Measurements from ENCODE around the gene DDX28.
"Not testable (repeated sequence)": the region's sequence is repeated elsewhere in the genome, so short reads cannot be mapped to it uniquely, and the experiment has no call there.

Gene DDX28

GRCh38 chr16:67998231-67998778, 24.7 kb downstream of the DDX28 start:
- FAIRE-seq = not testable (repeated sequence)

DNA sequence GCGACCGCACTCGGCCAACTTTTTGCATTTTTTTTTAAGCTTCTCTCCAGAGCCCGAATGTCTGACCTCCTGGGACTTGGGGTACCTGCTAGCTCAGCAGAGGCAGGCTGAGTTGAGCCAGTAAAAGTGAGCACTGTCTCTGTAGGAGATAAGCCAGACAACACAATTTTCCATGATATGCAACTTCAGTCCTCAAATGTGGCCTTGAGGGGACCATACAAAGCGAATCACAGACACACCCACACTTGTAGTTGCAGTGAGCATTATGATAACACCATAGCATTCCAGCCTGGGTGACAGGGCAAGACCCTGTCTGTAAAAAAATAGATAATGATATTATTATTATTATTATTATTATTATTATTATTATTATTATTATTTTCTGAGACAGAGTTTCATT, 26.4 kb downstream of the DDX28 start:
- no peak for FAIRE-seq
- DNase-seq (ENCODE audit: insufficient read length, low spot score) = no peak

More at GRCh38 chr16:67998231-67998778, 24.7 kb downstream of the DDX28 start:
- DNase-seq (ENCODE audit: insufficient read length, low spot score) = not testable (repeated sequence)

DNA sequence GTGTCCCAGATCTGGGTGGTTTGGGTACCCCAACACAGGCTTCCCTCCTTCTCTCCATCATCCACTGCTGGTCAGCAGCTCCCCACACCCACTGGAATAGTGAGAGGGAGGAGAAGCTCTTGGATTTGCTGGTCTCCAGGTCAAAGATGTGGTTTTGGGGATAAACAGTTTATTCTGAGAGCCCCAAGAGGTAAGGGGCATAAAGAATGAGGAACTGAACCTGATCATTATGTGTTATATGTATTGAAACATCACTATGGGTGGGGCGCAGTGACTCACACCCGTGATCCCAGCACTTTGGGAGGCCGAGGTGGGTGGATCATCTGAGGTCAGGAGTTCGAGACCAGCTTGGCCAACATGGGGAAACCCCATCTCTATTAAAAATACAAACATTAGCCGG, 27.6 kb downstream of the DDX28 start:
- FAIRE-seq (no peak), DNase-seq (ENCODE audit: insufficient read length, low spot score) (no peak)

GRCh38 chr16:67994040-67994408, 29.0 kb downstream of the DDX28 start:
- DNase-seq (ENCODE audit: insufficient read length, low spot score) = not testable (repeated sequence)

DNA sequence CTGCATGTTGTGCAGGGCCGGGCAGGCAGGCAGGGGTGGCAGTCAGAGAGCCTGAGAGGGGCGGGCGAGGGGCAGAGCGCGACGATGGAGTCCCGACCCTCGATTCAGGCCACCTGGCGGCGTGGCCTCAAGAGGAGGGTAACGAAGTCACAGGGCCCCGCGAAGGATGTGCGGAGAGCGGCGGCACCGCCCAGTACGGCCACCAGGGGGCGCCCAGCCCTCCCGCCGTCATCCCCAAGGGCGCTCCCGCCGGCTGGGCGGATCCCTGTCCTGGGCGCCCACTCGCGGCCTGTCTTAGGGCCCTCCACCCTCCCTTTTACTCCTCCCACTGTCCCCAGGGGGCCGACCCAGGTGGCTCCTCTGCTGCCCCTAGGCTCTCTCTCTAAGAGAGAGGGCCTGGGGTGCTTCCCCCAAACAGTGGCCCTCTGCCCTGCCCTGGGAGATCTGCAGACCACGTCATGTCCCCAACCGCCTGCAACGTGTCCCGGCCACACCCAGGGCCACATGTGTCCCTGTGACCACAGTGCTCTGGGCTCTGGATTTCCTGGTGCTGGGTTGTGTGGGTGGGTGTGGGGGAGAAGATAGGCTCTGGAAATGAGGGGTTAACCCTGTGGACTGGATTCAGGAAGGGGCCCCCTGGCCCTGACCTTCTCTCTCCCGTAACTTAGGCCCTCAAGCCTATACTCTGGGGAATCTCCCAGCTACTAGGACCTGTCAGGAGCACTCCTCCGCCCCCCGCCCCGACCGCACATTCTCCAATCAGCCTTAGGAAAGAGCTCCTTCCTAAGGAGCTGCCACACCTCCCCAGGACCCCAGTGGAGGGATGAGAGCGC, 29.6 kb downstream of the DDX28 start:
- FAIRE-seq (peak; percentile 28), DNase-seq (ENCODE audit: insufficient read length, low spot score) (peak; percentile 88)

More at GRCh38 chr16:67994040-67994408, 29.0 kb downstream of the DDX28 start:
- not testable (repeated sequence) for FAIRE-seq

GRCh38 chr16:67992661-67993206, 30.3 kb downstream of the DDX28 start:
- no peak for DNase-seq (ENCODE audit: insufficient read length, low spot score)
- no peak for FAIRE-seq

- DNase-seq (ENCODE audit: insufficient read length, low spot score) (no peak), FAIRE-seq (no peak)
These were observed 33.0 kb downstream of the DDX28 start for GRCh38 chr16:67990018-67990386.

GRCh38 chr16:67989322-67990017, 33.6 kb downstream of the DDX28 start:
- DNase-seq (ENCODE audit: insufficient read length, low spot score) = no peak
- FAIRE-seq = no peak

GRCh38 chr16:67988675-67989074, 34.4 kb downstream of the DDX28 start:
- no peak for FAIRE-seq

DNA sequence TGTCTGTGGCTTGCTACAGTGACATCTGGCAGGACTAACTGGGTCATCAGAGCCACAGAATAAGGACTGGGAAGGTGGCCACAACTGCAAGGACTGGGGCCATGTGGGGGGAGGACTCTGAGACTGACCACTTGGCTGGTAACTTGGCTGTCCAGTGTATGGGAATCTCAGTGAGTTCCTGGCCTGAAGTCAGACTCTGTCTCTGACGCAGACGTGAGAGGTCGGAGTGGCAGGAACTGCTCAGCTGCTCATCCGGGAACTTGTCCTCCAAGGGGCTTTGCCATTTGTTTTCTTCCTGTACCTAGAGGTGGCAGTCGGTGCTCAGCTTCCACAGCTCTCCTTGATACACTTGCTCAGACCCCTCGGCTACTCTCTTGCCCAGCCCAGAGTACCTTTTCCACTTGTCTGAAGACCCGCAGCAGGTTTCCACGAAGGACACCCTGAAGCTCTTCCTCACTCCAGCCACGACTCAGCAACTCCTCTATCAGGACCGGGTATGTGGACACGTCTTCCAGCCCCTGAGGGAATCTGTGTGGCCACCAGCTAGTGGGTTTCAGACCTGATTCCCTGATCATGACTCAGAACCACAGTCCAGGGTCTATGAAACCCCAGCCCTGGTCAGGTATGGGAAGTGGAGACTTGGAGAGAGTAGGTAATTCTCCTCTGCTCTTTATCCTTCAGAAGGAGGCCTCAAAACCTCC, 35.4 kb downstream of the DDX28 start:
- DNase-seq (ENCODE audit: insufficient read length, low spot score) = no peak
- FAIRE-seq = no peak

More at GRCh38 chr16:67988675-67989074, 34.4 kb downstream of the DDX28 start:
- DNase-seq (ENCODE audit: insufficient read length, low spot score) = no peak

DNA sequence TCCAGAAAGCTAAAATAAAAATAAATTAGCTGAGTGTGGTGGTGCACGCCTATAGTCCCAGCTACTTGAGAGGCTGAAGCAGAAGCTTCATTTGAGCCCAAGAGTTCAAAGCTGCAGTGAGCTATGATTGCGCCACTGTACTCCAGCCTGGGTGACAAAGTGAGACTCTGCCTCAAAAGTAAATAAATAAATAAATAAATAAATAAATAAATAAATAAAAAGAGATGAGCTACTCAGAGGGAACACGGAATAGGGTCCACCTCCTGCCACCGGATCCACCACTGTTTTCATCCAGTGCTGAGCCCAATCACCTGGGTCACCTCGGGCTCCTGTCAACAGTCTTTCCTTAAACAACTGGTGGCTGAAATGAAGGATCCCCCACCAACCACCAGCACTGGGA, 36.1 kb downstream of the DDX28 start:
- FAIRE-seq (no peak), DNase-seq (ENCODE audit: insufficient read length, low spot score) (no peak)

GRCh38 chr16:67982011-67982696, 40.9 kb downstream of the DDX28 start:
- FAIRE-seq (no peak), DNase-seq (ENCODE audit: insufficient read length, low spot score) (no peak)

- DNase-seq (ENCODE audit: insufficient read length, low spot score) (no peak), FAIRE-seq (no peak)
These were observed 42.9 kb downstream of the DDX28 start, which contains the start of gene DPEP3 for GRCh38 chr16:67979955-67980678. DPEP3 (minus strand) TSS chr16:67980499; CDS start chr16:67980380, 119 bp downstream.

DNA sequence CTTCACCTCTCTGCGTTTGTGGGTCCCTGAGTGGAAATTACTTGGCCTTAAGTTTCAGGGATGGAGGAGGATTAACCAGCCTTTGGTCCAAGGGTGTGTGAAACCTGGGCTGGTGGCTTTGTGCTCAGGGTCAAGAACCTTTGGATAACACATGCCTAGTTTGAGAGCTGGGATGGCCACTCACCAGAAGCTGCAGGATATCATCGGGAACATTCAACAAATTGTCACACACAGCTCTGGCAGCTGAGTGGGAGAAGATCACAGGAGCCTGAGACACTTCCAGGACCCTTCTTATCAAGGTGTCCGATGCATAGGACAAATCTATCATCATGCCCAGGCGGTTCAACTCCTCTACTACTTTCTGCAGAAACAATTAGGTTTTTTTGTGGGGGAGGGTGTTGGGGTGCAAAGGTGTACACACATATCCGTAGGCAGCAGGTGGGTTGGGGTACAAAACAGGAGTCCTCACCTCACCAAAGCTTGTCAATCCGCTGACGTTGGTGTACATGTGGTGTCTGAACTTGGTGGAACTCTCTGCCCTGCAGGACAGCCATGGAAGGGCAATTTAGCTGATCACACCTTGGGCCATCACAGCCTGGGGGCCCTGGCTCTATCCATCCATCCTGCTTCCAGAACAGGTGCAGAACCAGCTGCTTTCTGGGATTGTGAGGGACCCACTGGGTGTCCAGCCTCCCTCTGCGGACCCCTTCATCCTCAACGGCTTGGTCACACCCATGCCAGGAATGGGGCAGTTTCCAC, 45.4 kb downstream of the DDX28 start:
- DNase-seq (ENCODE audit: insufficient read length, low spot score) (no peak), FAIRE-seq (no peak)

DNA sequence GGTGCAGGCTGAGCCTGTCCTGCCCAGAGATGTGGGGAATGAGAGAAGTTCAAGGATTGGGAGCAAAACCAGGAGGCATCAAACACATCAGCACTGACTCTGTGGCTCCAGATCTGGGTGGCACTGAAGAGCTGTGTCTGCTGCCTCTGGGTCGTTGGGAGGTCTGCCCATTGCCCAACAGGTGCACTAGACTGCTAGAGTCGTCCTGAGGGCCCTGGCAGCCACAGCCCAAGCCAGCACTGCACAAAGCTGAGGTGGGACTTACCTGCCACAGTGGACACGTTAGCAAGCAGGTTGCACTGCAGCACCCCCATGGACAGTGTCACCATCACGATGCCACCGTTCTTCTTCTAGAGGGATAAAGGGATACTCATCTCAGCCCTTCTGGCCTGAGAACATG, 46.0 kb downstream of the DDX28 start:
- DNase-seq (ENCODE audit: insufficient read length, low spot score) (no peak), FAIRE-seq (no peak)

DNA sequence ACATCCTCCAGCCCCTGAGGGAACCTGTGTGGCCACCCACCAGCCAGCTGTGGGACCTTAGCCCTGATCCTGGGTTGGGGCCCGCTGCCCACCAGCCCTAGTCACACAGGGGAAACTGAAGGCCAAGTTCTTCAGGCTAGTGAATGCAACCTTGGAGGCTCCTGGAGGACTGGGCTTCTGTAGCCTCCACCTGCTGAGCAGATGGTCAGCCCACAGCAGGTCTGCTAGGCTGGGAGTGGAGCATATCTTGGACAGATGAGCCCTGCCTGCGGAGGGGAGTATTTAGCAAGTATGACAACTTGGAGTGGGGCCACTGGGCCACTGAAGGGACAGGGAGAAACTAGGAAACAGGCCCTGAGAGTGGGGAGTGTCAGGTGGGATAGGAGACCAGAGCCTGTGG, 46.8 kb downstream of the DDX28 start:
- DNase-seq (ENCODE audit: insufficient read length, low spot score) (no peak), FAIRE-seq (no peak)

GRCh38 chr16:67975321-67976105, 47.5 kb downstream of the DDX28 start:
- FAIRE-seq = no peak

DNA sequence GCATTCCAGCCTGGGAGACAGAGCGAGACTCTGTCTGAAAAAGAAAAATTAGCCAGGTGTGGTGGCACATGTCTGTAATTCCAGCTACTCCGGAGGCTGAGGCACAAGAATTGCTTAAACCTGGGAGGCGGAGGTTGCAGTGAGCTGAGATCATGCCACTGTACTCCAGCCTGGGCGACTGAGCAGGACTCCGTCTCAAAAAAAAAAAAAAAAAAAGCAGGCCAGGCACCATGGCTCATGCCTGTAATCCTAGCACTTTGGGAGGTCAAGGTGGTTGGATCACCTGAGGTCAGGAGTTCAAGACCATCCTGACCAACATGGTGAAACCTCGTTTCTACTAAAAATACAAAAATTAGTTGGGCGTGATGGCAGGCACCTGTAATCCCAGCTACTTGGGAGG, 50.7 kb downstream of the DDX28 start:
- FAIRE-seq; DNase-seq (ENCODE audit: insufficient read length, low spot score): not testable (repeated sequence)

More at GRCh38 chr16:67975321-67976105, 47.5 kb downstream of the DDX28 start:
- no peak for DNase-seq (ENCODE audit: insufficient read length, low spot score)
